ENCODE results near the gene SMIM14.

Gene SMIM14

GRCh38 chr4:39505581-39505980 lies 133.1 kb downstream of the SMIM14 start:
- TF ChIP-seq TCF12 (IDR thresholded peaks at IDR 0.05; ENCODE audit: low read depth): no peak
- no peak for TF ChIP-seq RAD21 (IDR thresholded peaks at IDR 0.05; ENCODE audit: low read depth)
- no peak for TF ChIP-seq CREB1 (IDR thresholded peaks at IDR 0.05; ENCODE audit: low read depth)
- no peak for TF ChIP-seq NFIC (IDR thresholded peaks at IDR 0.05)
- no peak for TF ChIP-seq EGR1 (IDR thresholded peaks at IDR 0.05)
- TF ChIP-seq EP300 (IDR thresholded peaks at IDR 0.05; ENCODE audit: borderline replicate concordance): no peak
- TF ChIP-seq TAF1 (IDR thresholded peaks at IDR 0.05; ENCODE audit: low read depth): no peak
- no peak for TF ChIP-seq REST (IDR thresholded peaks at IDR 0.05; ENCODE audit: low read depth)
- no peak for TF ChIP-seq TEAD4 (IDR thresholded peaks at IDR 0.05)
- no peak for TF ChIP-seq FOXM1 (IDR thresholded peaks at IDR 0.05; ENCODE audit: borderline replicate concordance, low read depth)
- no peak for TF ChIP-seq MAX (IDR thresholded peaks at IDR 0.05)
- TF ChIP-seq YY1 (IDR thresholded peaks at IDR 0.05; ENCODE audit: low read depth): no peak
- no peak for TF ChIP-seq CEBPB (IDR thresholded peaks at IDR 0.05)
- TF ChIP-seq USF1 (IDR thresholded peaks at IDR 0.05): no peak
- no peak for TF ChIP-seq ZBTB7A (IDR thresholded peaks at IDR 0.05; ENCODE audit: low read depth)

- TF ChIP-seq NFIC (IDR thresholded peaks at IDR 0.05) (no peak), RAD21 (IDR thresholded peaks at IDR 0.05; ENCODE audit: low read depth) (no peak), ZBTB7A (IDR thresholded peaks at IDR 0.05; ENCODE audit: low read depth) (no peak), USF1 (IDR thresholded peaks at IDR 0.05) (no peak), CREB1 (IDR thresholded peaks at IDR 0.05; ENCODE audit: low read depth) (no peak), TCF12 (IDR thresholded peaks at IDR 0.05; ENCODE audit: low read depth) (no peak), FOXM1 (IDR thresholded peaks at IDR 0.05; ENCODE audit: borderline replicate concordance, low read depth) (no peak), EGR1 (IDR thresholded peaks at IDR 0.05) (no peak), EP300 (IDR thresholded peaks at IDR 0.05; ENCODE audit: borderline replicate concordance) (no peak), TEAD4 (IDR thresholded peaks at IDR 0.05) (no peak), MAX (IDR thresholded peaks at IDR 0.05) (no peak), TAF1 (IDR thresholded peaks at IDR 0.05; ENCODE audit: low read depth) (no peak)
Measured at GRCh38 chr4:39504538-39504937, 134.1 kb downstream of the SMIM14 start.

- TF ChIP-seq TCF12 (IDR thresholded peaks at IDR 0.05; ENCODE audit: low read depth) (no peak), TEAD4 (IDR thresholded peaks at IDR 0.05) (no peak), CEBPB (IDR thresholded peaks at IDR 0.05) (no peak), MAX (IDR thresholded peaks at IDR 0.05) (no peak), NFIC (IDR thresholded peaks at IDR 0.05) (no peak), TAF1 (IDR thresholded peaks at IDR 0.05; ENCODE audit: low read depth) (no peak), USF1 (IDR thresholded peaks at IDR 0.05) (no peak), YY1 (IDR thresholded peaks at IDR 0.05; ENCODE audit: low read depth) (no peak)
Measured at GRCh38 chr4:39502019-39502663, 136.5 kb downstream of the SMIM14 start.

GRCh38 chr4:39498727-39499020 lies 140.0 kb downstream of the SMIM14 start:
- TF ChIP-seq CEBPB (IDR thresholded peaks at IDR 0.05): no peak
- TF ChIP-seq YY1 (IDR thresholded peaks at IDR 0.05; ENCODE audit: low read depth): no peak

- no peak for TF ChIP-seq CEBPB (IDR thresholded peaks at IDR 0.05)
- TF ChIP-seq EGR1 (IDR thresholded peaks at IDR 0.05): no peak
- TF ChIP-seq EP300 (IDR thresholded peaks at IDR 0.05; ENCODE audit: borderline replicate concordance): no peak
- no peak for TF ChIP-seq TEAD4 (IDR thresholded peaks at IDR 0.05)
- no peak for TF ChIP-seq NFIC (IDR thresholded peaks at IDR 0.05)
- no peak for TF ChIP-seq USF1 (IDR thresholded peaks at IDR 0.05)
- TF ChIP-seq MAX (IDR thresholded peaks at IDR 0.05): no peak
- no peak for TF ChIP-seq TAF1 (IDR thresholded peaks at IDR 0.05; ENCODE audit: low read depth)
- TF ChIP-seq REST (IDR thresholded peaks at IDR 0.05; ENCODE audit: low read depth): no peak
- no peak for TF ChIP-seq FOXM1 (IDR thresholded peaks at IDR 0.05; ENCODE audit: borderline replicate concordance, low read depth)
- no peak for TF ChIP-seq RAD21 (IDR thresholded peaks at IDR 0.05; ENCODE audit: low read depth)
Measured at GRCh38 chr4:39497909-39498726, 140.5 kb downstream of the SMIM14 start.
